Measurements from ENCODE around the gene JMJD1C.
"Not testable (repeated sequence)": the region's sequence is repeated elsewhere in the genome, so short reads cannot be mapped to it uniquely, and the experiment has no call there.

JMJD1C gene

GRCh38 chr10:63344269-63344668, 121.5 kb downstream of the JMJD1C start:
- Histone ChIP-seq H3K27ac (replicated peaks; ENCODE audit: low read length) (no peak overlapping the region), H3K4ac (ENCODE audit: low read length) (no peak overlapping the region), H2BK120ac (ENCODE audit: low read depth, low read length) (no peak overlapping the region)

GRCh38 chr10:63343476-63343875, 122.3 kb downstream of the JMJD1C start:
- WGBS, 2 donors (ENCODE audit: extremely low coverage in 2 of 2, insufficient read length in 2 of 2, insufficient replicate concordance in 1 of 2), result no CpG with 5 or more reads among the region's 4 CpGs
- H3K14ac ChIP-seq (ENCODE audit: low read length), result no peak overlapping the region
- H3K79me1 ChIP-seq (ENCODE audit: low read depth, low read length), result no peaks in the 10 kb centered on the region
- H4K8ac ChIP-seq (ENCODE audit: low read depth, low read length), result no peak overlapping the region
- no peak overlapping the region for H3K4me3 ChIP-seq (ENCODE audit: low read length in 2 of 2)
- H2BK5ac ChIP-seq (ENCODE audit: low read length), result no peak overlapping the region
- no peak overlapping the region for H2BK15ac ChIP-seq (ENCODE audit: low read length)
- H3K27ac ChIP-seq (replicated peaks; ENCODE audit: low read length), result no peak overlapping the region
- peaks cover 0 to 7% of the 10 kb centered on the region in 2 donors for H3K36me3 ChIP-seq (replicated peaks in 1 of 2; ENCODE audit: control insufficient read depth in 2 of 2, insufficient read depth in 2 of 2, low read length in 2 of 2)
- no peak for DNase-seq (ENCODE audit: low spot score)
- no peak overlapping the region for H3K9ac ChIP-seq (ENCODE audit: low read depth, low read length, poor library complexity)
- H3K4me2 ChIP-seq (ENCODE audit: insufficient read depth, low read length, poor library complexity, severe bottlenecking), result no peak overlapping the region
- H2AFZ ChIP-seq (ENCODE audit: low read length), result no peak overlapping the region
- no peaks in the 10 kb centered on the region for H3K9me3 ChIP-seq (replicated peaks in 1 of 2; ENCODE audit: control insufficient read depth in 2 of 2, insufficient read depth in 1 of 2, low read depth in 1 of 2, low read length in 2 of 2)
- H3K18ac ChIP-seq (ENCODE audit: low read length), result no peak overlapping the region
- no peak overlapping the region for H2AK5ac ChIP-seq (ENCODE audit: low read depth, low read length)
- no peak overlapping the region for H3K4ac ChIP-seq (ENCODE audit: low read length)
- no peaks in the 10 kb centered on the region for H3K27me3 ChIP-seq (ENCODE audit: control insufficient read depth in 3 of 3, insufficient read depth in 3 of 3, low read depth in 1 of 3, low read length in 3 of 3)
- no peak overlapping the region for H4K91ac ChIP-seq (ENCODE audit: low read depth, low read length, poor library complexity)
- H2BK12ac ChIP-seq (ENCODE audit: low read length), result no peak overlapping the region
- H3K23ac ChIP-seq (ENCODE audit: low read depth, low read length, poor library complexity), result no peak overlapping the region
- no peak overlapping the region for H2BK120ac ChIP-seq (ENCODE audit: low read depth, low read length)
- H3K4me1 ChIP-seq (ENCODE audit: control insufficient read depth in 2 of 2, insufficient read depth in 1 of 2, low read depth in 1 of 2, low read length in 2 of 2), result no peaks in the 10 kb centered on the region

More at GRCh38 chr10:63344269-63344668, 121.5 kb downstream of the JMJD1C start:
- Histone ChIP-seq H3K4me1 (ENCODE audit: control insufficient read depth in 2 of 2, insufficient read depth in 1 of 2, low read depth in 1 of 2, low read length in 2 of 2) (no peaks in the 10 kb centered on the region), H3K9ac (ENCODE audit: low read depth, low read length, poor library complexity) (no peak overlapping the region), H3K23ac (ENCODE audit: low read depth, low read length, poor library complexity) (no peak overlapping the region), H3K9me3 (replicated peaks in 1 of 2; ENCODE audit: control insufficient read depth in 2 of 2, insufficient read depth in 1 of 2, low read depth in 1 of 2, low read length in 2 of 2) (peaks cover 0 to 2% of the 10 kb centered on the region in 2 donors), H3K4me2 (ENCODE audit: insufficient read depth, low read length, poor library complexity, severe bottlenecking) (no peak overlapping the region), H3K79me1 (ENCODE audit: low read depth, low read length) (no peaks in the 10 kb centered on the region), H2AFZ (ENCODE audit: low read length) (no peak overlapping the region), H2BK5ac (ENCODE audit: low read length) (no peak overlapping the region), H3K4me3 (ENCODE audit: low read length in 2 of 2) (no peak overlapping the region), H2BK12ac (ENCODE audit: low read length) (no peak overlapping the region), H3K36me3 (replicated peaks in 1 of 2; ENCODE audit: control insufficient read depth in 2 of 2, insufficient read depth in 2 of 2, low read length in 2 of 2) (peaks cover 0 to 5% of the 10 kb centered on the region in 2 donors), H3K18ac (ENCODE audit: low read length) (no peak overlapping the region), H2AK5ac (ENCODE audit: low read depth, low read length) (no peak overlapping the region), H2BK15ac (ENCODE audit: low read length) (no peak overlapping the region), H4K91ac (ENCODE audit: low read depth, low read length, poor library complexity) (no peak overlapping the region), H3K27me3 (ENCODE audit: control insufficient read depth in 3 of 3, insufficient read depth in 3 of 3, low read depth in 1 of 3, low read length in 3 of 3) (no peaks in the 10 kb centered on the region), H4K8ac (ENCODE audit: low read depth, low read length) (no peak overlapping the region), H3K14ac (ENCODE audit: low read length) (no peak overlapping the region)
- no peak for DNase-seq (ENCODE audit: low spot score)
- WGBS, 2 donors (ENCODE audit: extremely low coverage in 2 of 2, insufficient read length in 2 of 2, insufficient replicate concordance in 1 of 2), result no CpG with 5 or more reads among the region's 1 CpG

- H3K18ac ChIP-seq (ENCODE audit: low read length); H3K4me2 ChIP-seq (ENCODE audit: insufficient read depth, low read length, poor library complexity, severe bottlenecking); H3K14ac ChIP-seq (ENCODE audit: low read length); H2BK12ac ChIP-seq (ENCODE audit: low read length); H3K9me3 ChIP-seq (replicated peaks in 1 of 2; ENCODE audit: control insufficient read depth in 2 of 2, insufficient read depth in 1 of 2, low read depth in 1 of 2, low read length in 2 of 2); H2BK5ac ChIP-seq (ENCODE audit: low read length); H3K4me1 ChIP-seq (ENCODE audit: control insufficient read depth in 2 of 2, insufficient read depth in 1 of 2, low read depth in 1 of 2, low read length in 2 of 2); H3K23ac ChIP-seq (ENCODE audit: low read depth, low read length, poor library complexity); H3K27ac ChIP-seq (replicated peaks; ENCODE audit: low read length); H2BK120ac ChIP-seq (ENCODE audit: low read depth, low read length); H3K27me3 ChIP-seq (ENCODE audit: control insufficient read depth in 3 of 3, insufficient read depth in 3 of 3, low read depth in 1 of 3, low read length in 3 of 3); H3K4ac ChIP-seq (ENCODE audit: low read length); H3K36me3 ChIP-seq (replicated peaks in 1 of 2; ENCODE audit: control insufficient read depth in 2 of 2, insufficient read depth in 2 of 2, low read length in 2 of 2); H2AFZ ChIP-seq (ENCODE audit: low read length); H4K8ac ChIP-seq (ENCODE audit: low read depth, low read length); H4K91ac ChIP-seq (ENCODE audit: low read depth, low read length, poor library complexity); H3K9ac ChIP-seq (ENCODE audit: low read depth, low read length, poor library complexity); H2AK5ac ChIP-seq (ENCODE audit: low read depth, low read length); DNase-seq (ENCODE audit: low spot score); H3K4me3 ChIP-seq (ENCODE audit: low read length in 2 of 2); H2BK15ac ChIP-seq (ENCODE audit: low read length); H3K79me1 ChIP-seq (ENCODE audit: low read depth, low read length): not testable (repeated sequence)
- no CpG with 5 or more reads among the region's 7 CpGs for WGBS, 2 donors (ENCODE audit: extremely low coverage in 2 of 2, insufficient read length in 2 of 2, insufficient replicate concordance in 1 of 2)
Observed at GRCh38 chr10:63339640-63340039, 126.1 kb downstream of the JMJD1C start.

- H3K9ac ChIP-seq (ENCODE audit: low read depth, low read length, poor library complexity), result no peak overlapping the region
- no peak overlapping the region for H3K27ac ChIP-seq (replicated peaks; ENCODE audit: low read length)
- H2AK5ac ChIP-seq (ENCODE audit: low read depth, low read length), result no peak overlapping the region
- no peak overlapping the region for H2BK120ac ChIP-seq (ENCODE audit: low read depth, low read length)
- H2BK15ac ChIP-seq (ENCODE audit: low read length), result no peak overlapping the region
- no peak overlapping the region for H3K14ac ChIP-seq (ENCODE audit: low read length)
- H3K36me3 ChIP-seq (replicated peaks in 1 of 2; ENCODE audit: control insufficient read depth in 2 of 2, insufficient read depth in 2 of 2, low read length in 2 of 2), result peaks cover 0 to 7% of the 10 kb centered on the region in 2 donors
- no peak overlapping the region for H2BK12ac ChIP-seq (ENCODE audit: low read length)
- H3K4ac ChIP-seq (ENCODE audit: low read length), result no peak overlapping the region
- no peak for DNase-seq (ENCODE audit: low spot score)
- no peak overlapping the region for H3K23ac ChIP-seq (ENCODE audit: low read depth, low read length, poor library complexity)
- WGBS, 2 donors (ENCODE audit: extremely low coverage in 2 of 2, insufficient read length in 2 of 2, insufficient replicate concordance in 1 of 2), result no CpG with 5 or more reads among the region's 4 CpGs
- H3K9me3 ChIP-seq (replicated peaks in 1 of 2; ENCODE audit: control insufficient read depth in 2 of 2, insufficient read depth in 1 of 2, low read depth in 1 of 2, low read length in 2 of 2), result no peaks in the 10 kb centered on the region
- H3K27me3 ChIP-seq (ENCODE audit: control insufficient read depth in 3 of 3, insufficient read depth in 3 of 3, low read depth in 1 of 3, low read length in 3 of 3), result no peaks in the 10 kb centered on the region
- H3K18ac ChIP-seq (ENCODE audit: low read length), result no peak overlapping the region
- H4K91ac ChIP-seq (ENCODE audit: low read depth, low read length, poor library complexity), result no peak overlapping the region
- peaks cover 2% of the 10 kb centered on the region for H3K79me1 ChIP-seq (ENCODE audit: low read depth, low read length)
- no peak overlapping the region for H2AFZ ChIP-seq (ENCODE audit: low read length)
- H2BK5ac ChIP-seq (ENCODE audit: low read length), result no peak overlapping the region
- H4K8ac ChIP-seq (ENCODE audit: low read depth, low read length), result no peak overlapping the region
- no peak overlapping the region for H3K4me2 ChIP-seq (ENCODE audit: insufficient read depth, low read length, poor library complexity, severe bottlenecking)
- H3K4me1 ChIP-seq (ENCODE audit: control insufficient read depth in 2 of 2, insufficient read depth in 1 of 2, low read depth in 1 of 2, low read length in 2 of 2), result no peaks in the 10 kb centered on the region
- H3K4me3 ChIP-seq (ENCODE audit: low read length in 2 of 2), result no peak overlapping the region
Observed at GRCh38 chr10:63337455-63338251, 128.1 kb downstream of the JMJD1C start.

All from neuronal stem cell (in vitro differentiated cells).